HepG2 (cell line): ENCODE results near the gene PRM3. TPM values are rescaled to one million over a fixed set of nuclear protein-coding genes. Genes with fewer than 3 reads are reported as not detected.
A peak's percentile ranks its signal among the peaks of the same experiment; 100 is the strongest.

Experiments
- CEBPB ChIP-seq: IDR thresholded peaks from 2 replicates; pipeline ENCODE4 v1.6.1; 2011; ENCODE audit warnings: low read depth, low read length, improper control_type of control experiment, borderline replicate concordance
- GABPB1 ChIP-seq: IDR thresholded peaks from 2 replicates; pipeline ENCODE4 v1.6.1; 2016; ENCODE audit warnings: mild to moderate bottlenecking, missing genetic modification reagents, moderate library complexity, missing compliant biosample characterization
- IRF2 ChIP-seq: IDR thresholded peaks from 2 replicates; pipeline ENCODE4 v1.6.1; 2018; ENCODE audit warnings: missing genetic modification reagents, missing compliant biosample characterization
- KLF11 ChIP-seq: IDR thresholded peaks from 2 replicates; pipeline ENCODE4 v1.6.1; 2016; ENCODE audit warnings: missing compliant biosample characterization
- MTA1 ChIP-seq: sonication (generic); formaldehyde crosslinking; IDR thresholded peaks from 2 replicates; pipeline ENCODE4 v1.4.0; 2020; ENCODE audit warnings: missing genetic modification reagents, mild to moderate bottlenecking, borderline replicate concordance
- RXRA ChIP-seq: sonication (generic); formaldehyde crosslinking; IDR thresholded peaks from 2 replicates; pipeline ENCODE4 v1.5.1; 2020; ENCODE audit warnings: missing genetic modification reagents
- SALL1 ChIP-seq: sonication (generic); formaldehyde crosslinking; IDR thresholded peaks from 2 replicates; pipeline ENCODE4 v1.8.0; 2022; ENCODE audit warnings: mild to moderate bottlenecking, missing genetic modification reagents
- SOX6 ChIP-seq, 2 experiments: fragments of 450-650 bp in 1 of 2; sonication (generic) in 1 of 2; formaldehyde crosslinking in 1 of 2; IDR thresholded peaks; 2 replicates each; pipeline versions ENCODE4 v1.4.0 to v1.6.1; 2017 to 2020; ENCODE audit warnings: antibody characterized with exemption in 1 of 2, mild to moderate bottlenecking in 1 of 2, missing genetic modification reagents in 1 of 2
- YEATS4 ChIP-seq: sonication (generic); formaldehyde crosslinking; IDR thresholded peaks from 2 replicates; pipeline ENCODE4 v1.4.0; 2020; ENCODE audit warnings: missing genetic modification reagents, borderline replicate concordance
- ZBTB20 ChIP-seq: sonication (generic); formaldehyde crosslinking; IDR thresholded peaks from 2 replicates; pipeline ENCODE4 v1.8.1; 2023; ENCODE audit warnings: missing genetic modification reagents, low read depth, mild to moderate bottlenecking, borderline replicate concordance
- ZKSCAN8 ChIP-seq: IDR thresholded peaks from 2 replicates; pipeline ENCODE4 v1.6.1; 2016; ENCODE audit warnings: borderline replicate concordance, missing genetic modification reagents, missing compliant biosample characterization
- ZNF331 ChIP-seq: sonication (generic); formaldehyde crosslinking; IDR thresholded peaks from 2 replicates; pipeline ENCODE4 v1.4.0; 2020; ENCODE audit warnings: missing genetic modification reagents
- polyA plus RNA-seq, 8 experiments: library from polyadenylated mRNA; depleted of rRNA in 3 of 8; stranded (reverse) in 7 of 8; unstranded in 1 of 8; fragments of >200 nt; fragmentation: Illumina TruSeq in 4 of 8; extraction: Trizol in 4 of 8; gene quantifications; 2 replicates each; pipeline versions ENCODE4 v1.2.1 to v1.2.3, GENCODE V29; 2011 to 2016; ENCODE audit warnings: low read depth in 4 of 8, missing spikeins in 1 of 8, mixed read lengths in 1 of 8; ENCODE audit not compliant: insufficient read depth in 1 of 8
- total RNA-seq, 5 experiments: library from RNA; depleted of rRNA; stranded (reverse); fragments of >200 nt; fragmentation: Illumina TruSeq; extraction: Trizol; gene quantifications; 2 replicates each; pipeline ENCODE4 v1.2.3, GENCODE V29; 2016; ENCODE audit warnings: low read depth in 1 of 5
- TF ChIP-seq, protein P1 (sequence below): sonication (generic); formaldehyde crosslinking; IDR thresholded peaks from 2 replicates; pipeline ENCODE4 v1.4.0; 2020; ENCODE audit warnings: missing genetic modification reagents, borderline replicate concordance
- TF ChIP-seq, protein P2 (sequence below): sonication (generic); formaldehyde crosslinking; IDR thresholded peaks from 2 replicates; pipeline ENCODE4 v1.9.0; 2022; ENCODE audit warnings: missing genetic modification reagents, mild to moderate bottlenecking, borderline replicate concordance
- TF ChIP-seq, protein P3 (sequence below): sonication (generic); formaldehyde crosslinking; IDR thresholded peaks from 2 replicates; pipeline ENCODE4 v1.4.0; 2020; ENCODE audit warnings: missing genetic modification reagents, mild to moderate bottlenecking, borderline replicate concordance
- TF ChIP-seq, protein P4 (sequence below): sonication (generic); formaldehyde crosslinking; IDR thresholded peaks from 2 replicates; pipeline ENCODE4 v1.4.0; 2020; ENCODE audit warnings: missing genetic modification reagents, borderline replicate concordance
- TF ChIP-seq, protein P5 (sequence below): sonication (generic); formaldehyde crosslinking; IDR thresholded peaks from 2 replicates; pipeline ENCODE4 v1.4.0; 2020; ENCODE audit warnings: missing genetic modification reagents, borderline replicate concordance

PRM3 gene
- total and polyA plus RNA-seq, 2 of the 13 experiments (the other 11 are each of a cell fraction or from before 2014, with no cell fraction given) = not detected

DNA sequence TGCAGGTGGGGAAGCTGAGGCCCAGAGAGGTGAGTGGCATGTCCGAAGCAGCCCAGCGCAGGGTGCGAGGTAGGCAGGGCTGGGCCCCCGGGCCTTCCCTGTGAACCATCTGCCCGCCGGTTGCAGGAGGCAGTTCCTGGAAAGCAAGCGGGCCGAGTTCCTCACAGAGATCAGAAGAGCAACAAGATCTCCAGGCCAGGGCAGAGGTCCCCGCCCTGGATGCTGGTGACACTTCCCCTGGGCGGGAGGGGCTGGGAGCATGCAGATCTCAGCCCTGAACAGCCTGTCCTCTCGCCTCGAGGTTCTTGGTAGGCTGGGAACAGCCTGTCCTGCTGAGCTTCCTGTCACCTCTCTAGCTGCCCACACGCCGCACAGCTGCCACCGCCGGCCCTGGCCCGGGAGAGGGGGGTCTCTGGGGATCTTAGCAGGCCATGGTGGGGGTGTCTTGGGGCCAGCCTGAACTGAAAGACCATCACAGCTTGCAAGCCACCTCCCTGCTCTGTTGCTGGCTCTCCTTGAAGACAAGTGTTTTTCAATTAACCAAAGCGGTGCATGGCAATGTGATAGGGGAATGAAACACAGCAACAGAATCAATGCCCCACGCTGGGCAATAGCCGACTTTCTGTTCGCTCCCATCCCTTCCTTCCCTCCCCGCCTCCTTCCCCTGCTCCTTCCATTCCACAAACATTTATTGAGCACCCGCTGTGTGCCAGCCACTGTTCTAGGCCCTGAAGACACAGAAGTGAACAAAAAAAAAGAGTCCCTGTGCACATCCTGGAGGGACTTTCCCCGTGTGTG lies 49.1 kb downstream of the PRM3 start (continued):
- TF ChIP-seq, protein P1, sequence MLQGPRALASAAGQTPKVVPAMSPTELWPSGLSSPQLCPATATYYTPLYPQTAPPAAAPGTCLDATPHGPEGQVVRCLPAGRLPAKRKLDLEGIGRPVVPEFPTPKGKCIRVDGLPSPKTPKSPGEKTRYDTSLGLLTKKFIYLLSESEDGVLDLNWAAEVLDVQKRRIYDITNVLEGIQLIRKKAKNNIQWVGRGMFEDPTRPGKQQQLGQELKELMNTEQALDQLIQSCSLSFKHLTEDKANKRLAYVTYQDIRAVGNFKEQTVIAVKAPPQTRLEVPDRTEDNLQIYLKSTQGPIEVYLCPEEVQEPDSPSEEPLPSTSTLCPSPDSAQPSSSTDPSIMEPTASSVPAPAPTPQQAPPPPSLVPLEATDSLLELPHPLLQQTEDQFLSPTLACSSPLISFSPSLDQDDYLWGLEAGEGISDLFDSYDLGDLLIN (CRISPR knock-in tag) = 0 out of 2 replicates have a peak, but pooled peaks have one; percentile 53
- TF ChIP-seq, protein P2, sequence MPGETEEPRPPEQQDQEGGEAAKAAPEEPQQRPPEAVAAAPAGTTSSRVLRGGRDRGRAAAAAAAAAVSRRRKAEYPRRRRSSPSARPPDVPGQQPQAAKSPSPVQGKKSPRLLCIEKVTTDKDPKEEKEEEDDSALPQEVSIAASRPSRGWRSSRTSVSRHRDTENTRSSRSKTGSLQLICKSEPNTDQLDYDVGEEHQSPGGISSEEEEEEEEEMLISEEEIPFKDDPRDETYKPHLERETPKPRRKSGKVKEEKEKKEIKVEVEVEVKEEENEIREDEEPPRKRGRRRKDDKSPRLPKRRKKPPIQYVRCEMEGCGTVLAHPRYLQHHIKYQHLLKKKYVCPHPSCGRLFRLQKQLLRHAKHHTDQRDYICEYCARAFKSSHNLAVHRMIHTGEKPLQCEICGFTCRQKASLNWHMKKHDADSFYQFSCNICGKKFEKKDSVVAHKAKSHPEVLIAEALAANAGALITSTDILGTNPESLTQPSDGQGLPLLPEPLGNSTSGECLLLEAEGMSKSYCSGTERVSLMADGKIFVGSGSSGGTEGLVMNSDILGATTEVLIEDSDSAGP = peak; percentile 52; the same call in 1 of the 2 replicates
- peak; percentile 40; the same call in 1 of the 2 replicates for TF ChIP-seq MTA1 (CRISPR knock-in tag)
- TF ChIP-seq GABPB1 = peak; percentile 69
- TF ChIP-seq, protein P3, sequence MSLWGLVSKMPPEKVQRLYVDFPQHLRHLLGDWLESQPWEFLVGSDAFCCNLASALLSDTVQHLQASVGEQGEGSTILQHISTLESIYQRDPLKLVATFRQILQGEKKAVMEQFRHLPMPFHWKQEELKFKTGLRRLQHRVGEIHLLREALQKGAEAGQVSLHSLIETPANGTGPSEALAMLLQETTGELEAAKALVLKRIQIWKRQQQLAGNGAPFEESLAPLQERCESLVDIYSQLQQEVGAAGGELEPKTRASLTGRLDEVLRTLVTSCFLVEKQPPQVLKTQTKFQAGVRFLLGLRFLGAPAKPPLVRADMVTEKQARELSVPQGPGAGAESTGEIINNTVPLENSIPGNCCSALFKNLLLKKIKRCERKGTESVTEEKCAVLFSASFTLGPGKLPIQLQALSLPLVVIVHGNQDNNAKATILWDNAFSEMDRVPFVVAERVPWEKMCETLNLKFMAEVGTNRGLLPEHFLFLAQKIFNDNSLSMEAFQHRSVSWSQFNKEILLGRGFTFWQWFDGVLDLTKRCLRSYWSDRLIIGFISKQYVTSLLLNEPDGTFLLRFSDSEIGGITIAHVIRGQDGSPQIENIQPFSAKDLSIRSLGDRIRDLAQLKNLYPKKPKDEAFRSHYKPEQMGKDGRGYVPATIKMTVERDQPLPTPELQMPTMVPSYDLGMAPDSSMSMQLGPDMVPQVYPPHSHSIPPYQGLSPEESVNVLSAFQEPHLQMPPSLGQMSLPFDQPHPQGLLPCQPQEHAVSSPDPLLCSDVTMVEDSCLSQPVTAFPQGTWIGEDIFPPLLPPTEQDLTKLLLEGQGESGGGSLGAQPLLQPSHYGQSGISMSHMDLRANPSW (CRISPR knock-in tag) = no peak
- TF ChIP-seq ZBTB20 (CRISPR knock-in tag) = no peak
- 0 out of 2 replicates have a peak, but pooled peaks have one; percentile 32 for TF ChIP-seq YEATS4 (CRISPR knock-in tag)
- no peak for TF ChIP-seq KLF11 (CRISPR knock-in tag)
- peak; percentile 79 for TF ChIP-seq SALL1
- no peak for TF ChIP-seq SOX6 (IDR thresholded peaks at IDR 0.05)
- peak; percentile 22; the same call in 1 of the 2 replicates for TF ChIP-seq SOX6 (CRISPR knock-in tag; IDR thresholded peaks at IDR 0.05)
- TF ChIP-seq, protein P4, sequence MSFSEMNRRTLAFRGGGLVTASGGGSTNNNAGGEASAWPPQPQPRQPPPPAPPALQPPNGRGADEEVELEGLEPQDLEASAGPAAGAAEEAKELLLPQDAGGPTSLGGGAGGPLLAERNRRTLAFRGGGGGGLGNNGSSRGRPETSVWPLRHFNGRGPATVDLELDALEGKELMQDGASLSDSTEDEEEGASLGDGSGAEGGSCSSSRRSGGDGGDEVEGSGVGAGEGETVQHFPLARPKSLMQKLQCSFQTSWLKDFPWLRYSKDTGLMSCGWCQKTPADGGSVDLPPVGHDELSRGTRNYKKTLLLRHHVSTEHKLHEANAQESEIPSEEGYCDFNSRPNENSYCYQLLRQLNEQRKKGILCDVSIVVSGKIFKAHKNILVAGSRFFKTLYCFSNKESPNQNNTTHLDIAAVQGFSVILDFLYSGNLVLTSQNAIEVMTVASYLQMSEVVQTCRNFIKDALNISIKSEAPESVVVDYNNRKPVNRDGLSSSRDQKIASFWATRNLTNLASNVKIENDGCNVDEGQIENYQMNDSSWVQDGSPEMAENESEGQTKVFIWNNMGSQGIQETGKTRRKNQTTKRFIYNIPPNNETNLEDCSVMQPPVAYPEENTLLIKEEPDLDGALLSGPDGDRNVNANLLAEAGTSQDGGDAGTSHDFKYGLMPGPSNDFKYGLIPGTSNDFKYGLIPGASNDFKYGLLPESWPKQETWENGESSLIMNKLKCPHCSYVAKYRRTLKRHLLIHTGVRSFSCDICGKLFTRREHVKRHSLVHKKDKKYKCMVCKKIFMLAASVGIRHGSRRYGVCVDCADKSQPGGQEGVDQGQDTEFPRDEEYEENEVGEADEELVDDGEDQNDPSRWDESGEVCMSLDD (CRISPR knock-in tag) = no peak
- TF ChIP-seq, protein P5, sequence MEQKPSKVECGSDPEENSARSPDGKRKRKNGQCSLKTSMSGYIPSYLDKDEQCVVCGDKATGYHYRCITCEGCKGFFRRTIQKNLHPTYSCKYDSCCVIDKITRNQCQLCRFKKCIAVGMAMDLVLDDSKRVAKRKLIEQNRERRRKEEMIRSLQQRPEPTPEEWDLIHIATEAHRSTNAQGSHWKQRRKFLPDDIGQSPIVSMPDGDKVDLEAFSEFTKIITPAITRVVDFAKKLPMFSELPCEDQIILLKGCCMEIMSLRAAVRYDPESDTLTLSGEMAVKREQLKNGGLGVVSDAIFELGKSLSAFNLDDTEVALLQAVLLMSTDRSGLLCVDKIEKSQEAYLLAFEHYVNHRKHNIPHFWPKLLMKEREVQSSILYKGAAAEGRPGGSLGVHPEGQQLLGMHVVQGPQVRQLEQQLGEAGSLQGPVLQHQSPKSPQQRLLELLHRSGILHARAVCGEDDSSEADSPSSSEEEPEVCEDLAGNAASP = 0 out of 2 replicates have a peak, but pooled peaks have one; percentile 25
- no peak for TF ChIP-seq CEBPB
- peak; percentile 84 for TF ChIP-seq RXRA (CRISPR knock-in tag)
- TF ChIP-seq IRF2 = 0 out of 2 replicates have a peak, but pooled peaks have one; percentile 40
- peak; percentile 44; the same call in 1 of the 2 replicates for TF ChIP-seq ZNF331 (CRISPR knock-in tag)
- peak; percentile 36; the same call in 1 of the 2 replicates for TF ChIP-seq ZKSCAN8 (CRISPR knock-in tag)
